GM21737 (cell line): ENCODE data around the gene PPP1R14C.
"Not testable (repeated sequence)": the region's sequence is repeated elsewhere in the genome, so short reads cannot be mapped to it uniquely, and the experiment has no call there.

ENCODE experiments used
- ATAC-seq: cut with Tn5 transposase; IDR thresholded peaks from one replicate; pipeline ENCODE4 v1.9.1; 2021; ENCODE audit warnings: mild to moderate bottlenecking, moderate library complexity; ENCODE audit not compliant: unreplicated experiment

Gene PPP1R14C

GRCh38 chr6:150137711-150138110, 5.1 kb upstream of the PPP1R14C start:
- ATAC-seq: not testable (repeated sequence)

- no peak for ATAC-seq
Measured at GRCh38 chr6:150138638-150139037, 4.2 kb upstream of the PPP1R14C start.

GRCh38 chr6:150139533-150139932, 3.3 kb upstream of the PPP1R14C start:
- no peak for ATAC-seq

- no peak for ATAC-seq
Measured at GRCh38 chr6:150140236-150140969, 2.4 kb upstream of the PPP1R14C start.

- ATAC-seq: no peak
Measured at GRCh38 chr6:150142097-150142669, 661 bp upstream of the PPP1R14C start.

GRCh38 chr6:150143516-150144293, 861 bp downstream of the PPP1R14C start:
- ATAC-seq: no peak

- no peak for ATAC-seq
Measured at GRCh38 chr6:150144294-150144868, 1.5 kb downstream of the PPP1R14C start.

GRCh38 chr6:150145427-150145826, 2.6 kb downstream of the PPP1R14C start:
- ATAC-seq: no peak

GRCh38 chr6:150145830-150146229, 3.0 kb downstream of the PPP1R14C start:
- no peak for ATAC-seq

- no peak for ATAC-seq
Measured at GRCh38 chr6:150146436-150146835, 3.6 kb downstream of the PPP1R14C start.

- ATAC-seq: no peak
Measured at GRCh38 chr6:150149146-150149545, 6.3 kb downstream of the PPP1R14C start.

- ATAC-seq: no peak
Measured at GRCh38 chr6:150150458-150150820, 7.6 kb downstream of the PPP1R14C start.

- ATAC-seq: no peak
Measured at GRCh38 chr6:150150821-150151646, 8.2 kb downstream of the PPP1R14C start.

GRCh38 chr6:150152891-150153876, 10.3 kb downstream of the PPP1R14C start:
- ATAC-seq: no peak

GRCh38 chr6:150153905-150154492, 11.2 kb downstream of the PPP1R14C start:
- no peak for ATAC-seq

GRCh38 chr6:150156460-150156859, 13.6 kb downstream of the PPP1R14C start:
- ATAC-seq: no peak

- ATAC-seq: no peak
Measured at GRCh38 chr6:150157081-150157480, 14.2 kb downstream of the PPP1R14C start.

- ATAC-seq: no peak
Measured at GRCh38 chr6:150159757-150160156, 16.9 kb downstream of the PPP1R14C start.

- ATAC-seq: no peak
Measured at GRCh38 chr6:150163970-150164369, 21.1 kb downstream of the PPP1R14C start.
